ENCODE data around the gene PDE4D.

PDE4D gene

DNA sequence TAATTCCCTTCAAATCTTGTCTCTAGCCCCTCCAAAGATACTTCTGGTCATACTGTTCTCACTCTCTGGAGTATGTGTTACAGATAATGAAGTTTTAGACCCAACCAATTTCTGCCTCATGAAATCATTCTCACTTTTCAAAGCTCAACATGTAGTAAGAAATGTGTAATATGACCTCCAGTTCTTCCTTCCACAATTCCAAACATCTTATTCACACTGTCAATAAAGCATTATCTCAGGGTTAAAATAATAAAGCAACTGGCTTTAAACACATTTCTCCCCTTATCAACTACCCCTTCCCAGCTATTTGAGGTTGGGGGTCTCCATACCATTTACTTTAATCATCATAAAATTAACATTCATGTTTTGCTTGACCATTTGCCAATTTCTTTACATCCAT lies 656.5 kb downstream of the PDE4D start:
- DNase-seq = no peak

DNA sequence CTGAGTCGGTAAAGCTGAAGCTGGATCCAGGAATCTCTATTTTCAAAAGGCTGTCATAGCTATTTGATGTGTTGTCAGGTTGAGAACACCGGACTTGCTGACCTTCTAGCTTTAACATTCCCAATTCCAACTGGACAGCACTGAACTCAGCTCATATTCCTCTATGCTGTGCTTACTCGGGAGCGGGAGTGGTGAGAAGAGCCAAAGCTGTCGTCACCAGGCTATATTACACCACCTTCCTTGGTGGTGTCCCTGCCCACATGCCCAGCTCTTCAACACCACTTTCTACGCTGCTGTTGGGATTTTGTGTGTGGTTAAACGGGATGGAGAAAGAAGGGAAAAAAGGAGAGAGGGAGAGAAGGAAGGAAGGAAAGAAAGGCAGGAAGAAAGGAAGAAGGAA lies 657.1 kb downstream of the PDE4D start:
- DNase-seq = no peak

DNA sequence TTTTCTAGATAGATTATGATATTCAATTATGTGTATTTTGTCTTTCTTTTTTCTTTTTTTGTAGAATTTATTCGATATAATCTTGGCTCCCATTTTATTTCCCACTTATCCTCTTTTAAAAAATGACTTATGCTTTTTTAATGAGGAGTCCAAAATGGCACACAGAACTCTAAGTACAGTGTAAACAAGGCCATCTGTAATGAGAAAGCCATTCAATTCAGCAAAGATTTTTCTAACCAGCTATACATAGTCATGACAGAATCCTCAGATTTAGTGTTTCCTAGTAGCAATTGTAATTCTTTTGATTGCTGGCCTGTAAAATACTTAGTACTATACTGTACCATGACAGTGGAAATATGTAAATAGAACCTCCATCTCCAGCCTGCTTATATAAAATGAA lies 659.3 kb downstream of the PDE4D start:
- no peak for DNase-seq

DNA sequence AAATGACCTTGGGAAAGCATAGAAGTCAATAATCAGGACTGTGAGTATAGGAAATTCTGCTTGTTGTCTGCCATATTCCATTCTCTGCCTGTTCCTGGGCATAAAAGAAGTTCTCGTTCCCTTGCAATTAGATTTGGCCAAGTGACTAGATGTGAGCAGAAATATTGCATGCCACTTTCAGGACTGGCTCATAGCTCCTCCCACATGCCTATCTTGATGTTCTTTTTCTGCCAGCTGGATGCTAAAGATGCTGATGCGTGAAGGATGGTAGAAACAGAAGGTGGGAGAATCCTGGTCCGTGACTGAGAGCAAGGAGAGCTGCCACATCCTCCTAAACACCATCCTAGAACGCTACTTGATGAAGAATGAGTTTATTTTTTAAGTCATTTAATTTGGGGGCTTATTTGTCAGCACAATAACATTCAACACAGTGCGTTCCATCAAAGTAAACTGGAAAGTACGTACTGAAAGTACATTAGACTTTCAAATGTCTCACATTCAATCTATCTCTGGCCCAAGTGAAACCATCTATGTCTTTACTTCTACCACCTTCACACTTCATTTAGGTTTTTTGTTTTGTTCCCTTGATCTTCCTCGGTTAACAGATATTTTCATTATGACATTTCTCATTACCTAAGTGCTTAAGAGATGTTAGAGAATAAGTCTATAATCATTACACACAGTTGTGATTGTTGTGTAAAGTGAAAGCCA lies 662.1 kb downstream of the PDE4D start:
- no peak for DNase-seq

DNA sequence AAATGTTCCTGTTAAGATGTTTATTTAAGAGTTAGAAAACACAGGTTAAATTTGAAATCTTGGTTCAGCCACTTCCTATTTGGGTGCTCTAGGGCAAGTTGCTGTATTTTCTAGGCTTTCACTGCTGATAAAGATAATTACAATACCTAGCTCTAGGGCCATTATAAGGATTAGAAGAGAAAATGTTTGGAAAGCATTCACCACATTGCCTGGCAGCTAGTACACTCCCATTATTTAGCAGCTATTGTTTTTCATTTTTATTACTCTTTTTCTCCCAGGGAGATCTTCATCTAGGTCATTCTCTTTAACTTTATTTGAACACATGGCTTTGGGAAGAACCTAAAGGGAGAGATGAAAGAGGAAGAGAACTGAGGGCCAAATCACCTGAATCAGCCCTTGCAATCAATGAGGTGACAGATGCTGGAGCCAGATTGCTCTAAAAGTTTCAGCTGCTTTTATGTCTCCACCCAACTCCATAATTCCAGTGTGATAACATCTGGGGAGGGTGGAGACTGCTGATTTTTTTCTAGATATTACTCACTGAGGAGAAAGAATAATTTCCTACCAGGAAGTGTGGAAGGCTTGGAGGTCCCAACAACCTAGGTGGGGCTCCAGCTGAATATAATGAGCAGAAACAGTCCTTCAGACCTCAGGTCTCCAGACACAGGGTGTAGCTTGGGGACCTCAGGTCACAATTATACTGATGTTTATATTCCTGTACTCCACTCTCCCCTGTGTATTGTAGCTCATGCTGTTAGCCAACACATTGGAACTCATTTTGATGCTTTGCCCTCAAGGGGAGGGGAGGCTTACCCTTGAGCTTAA lies 670.6 kb downstream of the PDE4D start:
- no peak for DNase-seq

DNA sequence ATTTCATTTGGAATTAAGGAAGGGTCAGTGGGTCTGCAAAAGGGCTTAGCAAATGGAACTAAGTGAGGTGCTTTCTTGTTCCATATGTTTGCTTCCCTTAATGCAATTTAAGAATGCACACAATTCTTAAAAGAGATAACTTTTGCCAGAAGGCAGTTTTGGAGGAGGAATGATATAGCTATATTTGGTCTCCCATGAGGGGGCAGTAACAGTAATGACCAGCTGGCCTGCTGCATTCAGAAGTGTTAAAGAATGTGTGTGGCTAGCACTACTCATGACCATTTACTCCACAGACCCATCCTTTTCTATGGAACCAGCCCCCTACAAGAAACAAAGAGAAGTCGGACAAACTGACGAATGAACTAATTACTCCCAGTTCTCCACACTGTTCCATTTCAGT lies 671.8 kb downstream of the PDE4D start:
- no peak for DNase-seq

DNA sequence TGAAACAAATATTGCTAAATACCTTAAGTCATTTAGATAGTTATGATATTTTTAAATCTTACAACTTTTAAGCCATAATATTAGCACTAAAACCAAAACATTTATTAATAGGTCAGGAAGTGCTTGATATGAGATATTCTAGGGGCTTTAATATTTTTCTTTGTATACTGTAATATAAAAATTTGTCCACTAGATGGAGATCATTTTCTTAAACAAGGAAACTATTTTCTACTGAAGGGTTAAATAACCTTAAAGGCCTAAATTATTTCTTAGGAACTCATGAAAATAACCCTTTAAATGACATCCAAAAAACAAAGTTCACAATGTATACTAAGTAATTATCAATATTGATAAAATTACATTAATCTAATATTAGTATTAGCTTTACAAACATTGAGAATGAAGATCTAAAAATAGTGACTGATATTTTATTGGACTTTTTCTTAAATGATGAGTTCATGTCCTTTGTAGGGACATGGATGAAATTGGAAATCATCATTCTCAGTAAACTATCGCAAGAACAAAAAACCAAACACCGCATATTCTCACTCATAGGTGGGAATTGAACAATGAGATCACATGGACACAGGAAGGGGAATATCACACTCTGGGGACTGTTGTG lies 675.0 kb downstream of the PDE4D start:
- peak; percentile 24 for DNase-seq

DNA sequence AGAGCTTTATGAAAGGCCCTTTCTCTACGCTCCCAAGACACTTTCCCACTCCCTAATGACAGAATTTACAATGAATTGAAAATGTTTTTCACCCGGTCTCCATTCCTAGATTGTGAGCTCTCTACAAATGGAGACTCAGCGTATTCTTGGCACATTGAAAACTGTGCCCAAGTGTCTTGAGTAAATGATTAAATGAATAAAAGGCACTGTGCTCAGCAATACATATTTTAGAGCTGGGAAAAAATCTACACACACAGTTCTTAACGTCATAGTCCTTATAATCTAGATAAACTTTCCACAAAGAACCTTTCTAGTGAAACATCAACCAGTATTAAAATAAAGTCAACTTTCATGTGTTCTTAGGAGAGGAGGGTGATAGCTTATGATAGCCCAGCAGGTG lies 676.7 kb downstream of the PDE4D start:
- no peak for DNase-seq

DNA sequence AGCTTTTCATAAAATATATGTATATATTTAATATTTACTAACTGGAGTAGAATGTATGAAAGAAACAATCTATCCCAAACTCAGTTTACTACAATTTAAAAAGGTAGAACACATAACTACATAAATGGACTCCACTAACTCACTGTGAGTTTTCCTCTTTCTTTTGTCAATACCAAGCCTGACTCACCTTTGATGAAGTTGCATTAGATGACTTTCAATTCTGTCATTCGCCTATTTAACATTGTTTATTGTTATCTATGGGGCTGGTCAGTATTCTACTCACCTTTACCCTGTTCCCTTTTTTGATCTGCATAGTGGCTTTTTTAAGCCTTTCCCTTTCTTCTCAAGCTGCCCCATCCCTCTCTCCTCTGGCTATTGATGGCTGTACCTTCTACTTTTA lies 680.9 kb downstream of the PDE4D start:
- no peak for DNase-seq

DNA sequence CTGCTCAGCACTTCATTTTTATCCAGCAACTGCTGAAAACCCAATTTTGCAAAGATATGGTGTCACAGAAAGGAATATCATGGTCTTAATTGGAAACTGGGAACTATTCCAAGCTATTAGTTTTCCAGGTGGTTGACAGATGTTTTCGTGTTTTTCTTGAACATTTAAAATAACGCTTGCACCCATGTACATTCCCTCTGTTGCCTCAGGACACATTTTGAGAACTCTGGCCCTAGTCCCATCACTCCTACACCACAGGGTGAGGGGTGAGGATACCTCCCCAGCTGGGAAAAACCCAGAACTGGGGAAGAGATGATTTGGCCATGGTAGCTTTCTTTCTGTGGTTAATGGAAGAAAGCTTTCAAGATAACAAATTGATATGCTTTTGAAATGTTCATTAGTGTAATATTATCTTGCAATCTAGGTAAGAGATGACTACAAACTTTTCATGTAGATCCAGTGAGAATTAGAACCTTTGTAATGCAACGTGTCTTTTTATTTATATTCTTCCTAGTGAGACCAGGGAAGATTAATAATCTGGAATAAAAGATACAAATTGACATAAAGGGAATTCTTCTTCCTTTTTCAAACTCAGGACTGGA lies 683.7 kb downstream of the PDE4D start:
- DNase-seq = no peak

DNA sequence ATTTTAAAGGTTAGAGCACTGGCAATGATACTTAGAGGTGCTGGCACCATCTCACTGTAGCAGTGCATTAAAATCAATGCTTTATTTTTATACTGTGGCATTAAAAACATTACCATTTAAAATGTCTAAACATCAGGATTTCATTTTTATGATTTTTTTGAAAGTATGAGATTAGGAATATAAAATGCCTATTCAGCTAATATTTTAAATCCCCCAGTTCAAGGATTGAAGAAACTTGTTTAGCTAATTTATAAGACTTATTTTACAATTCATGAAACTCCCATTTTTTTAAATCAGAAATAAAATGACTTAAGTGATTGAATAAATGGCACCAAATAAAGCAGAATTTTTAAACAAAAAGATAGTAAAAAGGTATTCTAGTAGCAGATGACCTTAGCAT lies 685.1 kb downstream of the PDE4D start:
- DNase-seq = no peak

DNA sequence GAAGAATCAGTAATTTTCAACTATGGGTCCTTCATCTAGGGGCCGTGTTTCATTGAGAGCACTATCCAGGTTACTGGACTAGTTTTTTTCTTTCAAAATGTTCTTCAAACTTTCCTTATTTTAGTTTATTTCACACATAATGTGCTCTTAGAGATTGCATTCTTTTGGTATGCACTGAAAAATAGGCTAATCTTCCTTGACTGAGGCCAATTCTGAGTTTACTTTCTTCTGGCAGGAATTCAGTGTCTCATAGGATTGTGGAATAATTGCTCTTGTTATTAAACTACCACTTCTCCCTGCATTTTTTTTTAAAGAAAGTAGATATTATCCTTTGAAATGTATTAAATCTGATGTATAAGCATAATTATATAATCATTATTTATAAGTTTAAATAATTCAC lies 686.1 kb downstream of the PDE4D start:
- DNase-seq = no peak

DNA sequence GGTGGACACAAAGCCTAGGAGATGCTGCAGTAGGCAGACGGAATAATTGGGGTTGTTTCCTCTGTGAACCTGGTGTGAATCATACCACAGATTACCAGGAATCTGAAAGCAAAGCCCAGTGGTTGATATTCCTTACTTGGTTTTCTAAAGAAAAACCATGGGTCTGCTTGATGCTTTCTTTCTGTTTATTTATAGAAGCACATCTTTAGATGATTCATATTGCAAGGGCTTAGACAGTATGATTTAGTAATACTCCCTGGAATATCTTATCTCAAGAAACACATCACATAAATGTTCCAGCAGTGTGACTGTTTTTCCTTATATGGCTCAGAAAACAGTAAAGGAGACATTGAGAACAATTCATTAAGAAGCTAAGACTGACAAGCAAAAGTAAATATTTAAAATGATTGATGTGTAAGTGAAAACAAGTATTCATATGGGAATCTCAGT lies 687.4 kb downstream of the PDE4D start:
- DNase-seq = no peak

DNA sequence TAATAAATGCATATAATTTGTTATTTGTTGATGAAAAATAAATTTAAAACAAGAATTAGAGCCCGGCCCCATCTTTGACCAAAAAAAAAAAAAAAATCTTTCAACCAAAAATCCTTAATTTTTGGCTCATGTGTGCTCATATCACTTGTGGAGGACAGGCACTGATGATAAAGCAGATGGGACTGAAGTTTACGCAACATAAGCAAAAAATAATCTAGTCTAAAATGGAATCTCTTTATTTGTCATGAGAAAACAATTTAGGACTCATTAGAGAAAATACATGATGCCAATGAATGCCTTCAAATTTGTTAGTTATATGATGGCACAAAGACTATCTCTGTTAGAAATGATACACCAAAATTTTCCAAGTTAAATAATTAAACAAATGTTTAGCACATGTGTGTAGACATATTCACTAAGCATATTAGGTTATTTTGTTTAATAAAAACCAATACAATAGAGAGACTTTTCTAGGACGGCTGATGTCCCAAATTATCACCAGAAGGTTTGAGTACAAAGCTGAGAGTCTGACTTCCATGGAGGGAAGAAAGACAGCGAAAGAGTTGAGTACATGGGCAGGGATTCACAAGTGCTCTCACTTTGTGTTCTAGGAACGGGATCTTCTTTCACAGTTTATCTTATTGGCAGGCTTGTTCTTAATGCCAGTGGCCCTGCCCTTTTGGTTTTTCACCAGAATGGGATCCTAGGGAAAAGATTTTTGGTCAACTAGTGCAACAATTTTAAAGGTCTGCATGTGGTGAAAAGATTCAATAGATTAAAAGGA lies 689.2 kb downstream of the PDE4D start:
- no peak for DNase-seq

DNA sequence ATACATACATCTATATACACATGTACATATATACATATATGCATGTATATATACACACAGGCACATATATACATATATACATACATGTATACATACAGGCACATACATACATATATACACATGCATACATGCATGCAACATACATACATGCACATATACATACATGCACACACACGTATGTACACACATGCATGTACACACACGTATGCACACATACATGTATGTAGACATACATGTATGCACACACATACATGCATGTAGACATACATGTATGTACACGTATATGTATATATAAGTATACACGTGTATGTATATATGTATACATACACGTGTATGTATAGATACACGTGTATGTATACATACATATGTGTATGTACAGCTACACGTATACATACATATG lies 693.7 kb downstream of the PDE4D start:
- no peak for DNase-seq

DNA sequence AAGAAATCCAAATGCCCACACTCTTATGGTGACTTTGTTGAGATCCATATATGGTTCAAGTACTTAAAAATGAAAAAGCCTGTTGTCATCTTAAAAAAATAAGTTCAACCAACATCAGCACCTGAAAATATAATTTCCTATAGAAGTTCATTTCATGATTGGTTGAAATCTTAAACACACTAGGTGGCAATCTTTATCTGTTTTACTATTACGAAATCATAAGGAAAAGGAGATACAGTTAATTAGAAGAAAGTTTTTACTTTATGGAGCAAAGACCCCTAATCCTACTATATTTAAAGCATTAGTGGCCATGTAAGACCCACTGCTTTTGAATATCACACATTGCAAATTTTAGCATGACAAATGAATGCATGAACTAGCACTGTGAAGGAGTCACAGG lies 694.7 kb downstream of the PDE4D start:
- no peak for DNase-seq

DNA sequence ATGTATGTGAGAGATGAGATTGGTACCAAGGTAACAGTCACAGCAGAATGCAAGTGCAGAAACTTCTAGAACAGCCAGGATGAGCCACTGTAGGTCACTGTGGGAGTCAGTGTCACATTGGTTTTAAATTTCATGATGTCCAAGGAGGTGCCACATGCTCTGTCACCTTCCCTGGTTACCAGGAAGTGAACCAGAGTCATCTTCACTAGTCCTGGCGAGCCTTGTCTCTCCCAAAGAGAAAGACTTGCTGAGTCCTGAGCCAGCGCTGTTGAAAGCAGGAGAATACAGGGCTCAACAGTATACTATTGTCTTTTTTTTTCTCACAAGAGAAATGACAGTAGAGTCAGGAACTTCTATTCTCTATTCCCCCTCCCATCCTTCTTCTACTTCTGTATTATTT lies 695.2 kb downstream of the PDE4D start:
- DNase-seq = no peak

DNA sequence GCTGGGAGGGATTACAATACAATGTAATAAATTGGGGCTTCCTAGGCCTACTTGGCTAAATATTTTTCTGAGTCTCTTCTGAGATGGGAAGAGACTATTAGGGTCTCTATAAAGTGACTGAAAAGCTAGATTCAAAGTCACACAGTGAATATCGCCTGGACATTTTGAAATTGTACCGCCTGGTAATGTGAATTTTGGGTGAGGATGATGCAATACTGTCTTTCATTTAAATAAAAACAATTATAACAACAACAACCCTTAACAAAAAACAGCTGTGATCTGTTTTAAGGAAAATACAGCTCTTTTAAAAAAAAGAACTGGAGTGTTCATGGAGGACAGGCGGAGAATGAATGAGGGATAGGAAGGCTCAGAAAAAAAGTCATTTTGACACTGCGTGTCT lies 695.6 kb downstream of the PDE4D start:
- DNase-seq = no peak

DNA sequence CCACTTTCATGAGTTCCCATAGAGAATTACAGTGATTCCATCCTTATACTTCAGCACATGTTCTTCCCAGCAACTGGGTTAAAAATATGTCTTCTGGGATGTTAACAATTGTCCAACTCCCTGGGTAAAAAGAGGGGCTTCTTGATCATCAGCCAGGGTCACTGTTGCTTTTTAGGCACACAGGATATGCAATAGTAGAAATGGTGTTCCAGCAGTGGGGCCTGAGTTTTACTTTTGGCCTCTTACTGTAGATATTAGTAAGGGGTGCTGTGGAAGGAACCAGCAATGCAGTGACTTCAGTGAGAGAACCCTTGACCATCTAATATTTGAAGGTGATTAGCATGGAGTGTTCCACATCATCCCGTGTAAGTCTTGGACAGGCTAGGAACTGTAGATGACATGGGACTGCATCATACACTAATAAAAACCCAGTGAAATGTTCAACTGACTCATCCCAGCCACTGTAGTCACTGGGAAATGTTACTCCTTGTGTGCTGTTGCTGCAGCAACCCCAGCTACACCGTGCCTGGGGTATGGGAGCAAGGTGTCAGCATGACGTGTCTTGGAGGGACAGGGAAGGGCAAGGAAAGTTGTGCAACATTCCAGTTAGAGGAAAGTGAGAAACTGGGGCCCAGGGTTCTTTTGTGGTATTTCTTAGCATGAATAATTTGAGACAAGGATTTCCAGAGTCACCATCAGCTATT lies 699.8 kb downstream of the PDE4D start:
- DNase-seq = no peak

DNA sequence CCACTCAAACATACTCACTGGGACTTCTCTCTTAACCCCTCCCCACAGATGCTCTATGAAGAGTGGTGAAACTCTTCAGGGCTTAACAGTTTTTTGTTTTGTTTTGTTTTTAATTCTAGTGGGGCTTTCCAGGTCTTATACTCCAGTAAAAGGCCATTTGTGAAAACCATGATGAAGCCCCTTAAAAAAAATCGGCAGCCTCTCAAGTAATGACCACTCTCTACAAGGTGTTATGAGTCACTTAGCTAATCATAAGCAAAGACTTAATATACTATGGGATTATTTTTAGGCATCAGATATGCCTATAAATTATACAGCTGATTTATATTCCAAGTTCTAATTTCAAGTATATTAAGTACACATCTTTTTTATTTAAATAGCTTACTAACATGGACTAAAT lies 702.8 kb downstream of the PDE4D start:
- DNase-seq = no peak

DNA sequence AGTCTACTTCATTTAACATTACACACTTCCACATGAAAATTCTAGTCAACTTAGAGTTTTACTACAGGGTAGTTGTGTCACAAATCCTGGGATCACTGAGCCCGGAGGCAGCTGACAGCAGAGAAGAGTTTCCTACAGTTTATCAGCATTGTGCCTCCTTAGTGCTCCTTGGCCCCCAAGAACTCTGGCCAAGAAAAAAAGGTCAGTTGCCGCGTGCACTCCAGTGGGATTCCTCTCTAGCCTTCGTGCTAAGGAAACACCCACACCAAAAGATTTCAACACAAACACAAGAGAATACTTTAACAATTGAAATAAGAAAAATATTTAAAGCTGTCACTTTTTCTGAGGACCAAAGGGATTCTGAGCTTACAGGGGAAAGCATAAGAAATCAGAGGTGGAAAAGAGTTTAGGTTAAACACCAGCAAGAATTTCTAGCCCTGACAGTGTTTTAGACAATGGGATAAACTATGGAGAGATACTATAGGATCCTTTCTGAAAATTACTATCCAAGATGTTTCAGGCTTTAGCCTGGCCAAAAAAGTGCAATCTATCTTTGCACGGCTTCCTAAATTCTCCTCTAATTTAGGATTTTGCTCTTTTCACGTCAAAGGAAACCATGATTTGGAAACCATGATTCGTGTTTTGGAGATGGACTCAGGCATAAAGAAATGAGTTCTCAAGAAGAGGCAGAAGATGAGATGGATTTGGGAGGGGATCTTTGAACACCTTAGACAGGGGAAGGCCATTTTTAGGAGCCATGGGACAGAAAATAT lies 703.9 kb downstream of the PDE4D start:
- DNase-seq = no peak

All from NCI-H2029 treated with DMSO at 0.1 percent for 48 hours (cell line).